Liver (tissue), 3 donors: Measurements from ENCODE around the gene PEAK1.

Experiments
- ATF3 ChIP-seq: IDR thresholded peaks from 2 replicates; pipeline ENCODE4 v1.6.1; 2016; ENCODE audit warnings: antibody characterized with exemption
- CTCF ChIP-seq: fragments of 150-350 bp; IDR thresholded peaks from 2 replicates; pipeline ENCODE4 v1.5.1; 2017; ENCODE audit warnings: improper control_type of control experiment, low read depth, low read length; ENCODE audit not compliant: missing input control
- EGR1 ChIP-seq, 2 donors: IDR thresholded peaks; 2 replicates each; pipeline ENCODE4 v1.6.1; 2016 to 2018; ENCODE audit warnings: antibody characterized with exemption in 2 of 2, low read depth in 2 of 2
- FOXA1 ChIP-seq: IDR thresholded peaks from 2 replicates; pipeline ENCODE4 v1.6.1; 2016; ENCODE audit warnings: antibody characterized with exemption
- GABPA ChIP-seq, 2 donors: IDR thresholded peaks in 1 of 2; conservative IDR thresholded peaks in 1 of 2; 2 replicates each; pipeline ENCODE4 v1.6.1; 2016; ENCODE audit warnings: antibody characterized with exemption in 2 of 2, mild to moderate bottlenecking in 1 of 2, moderate library complexity in 1 of 2
- HNF4G ChIP-seq: IDR thresholded peaks from 2 replicates; pipeline ENCODE4 v1.6.1; 2016; ENCODE audit warnings: antibody characterized with exemption
- JUND ChIP-seq, 2 donors: IDR thresholded peaks; 2 replicates each; pipeline ENCODE4 v1.6.1; 2016; ENCODE audit warnings: antibody characterized with exemption in 2 of 2
- NR2F2 ChIP-seq: IDR thresholded peaks from 2 replicates; pipeline ENCODE4 v1.6.1; 2016; ENCODE audit warnings: antibody characterized with exemption
- RAD21 ChIP-seq, 2 donors: IDR thresholded peaks; 2 replicates each; pipeline ENCODE4 v1.6.1; 2016; ENCODE audit warnings: antibody characterized with exemption in 2 of 2, mild to moderate bottlenecking in 2 of 2
- SP1 ChIP-seq: IDR thresholded peaks from 2 replicates; pipeline ENCODE4 v1.6.1; 2018; ENCODE audit warnings: antibody characterized with exemption, mild to moderate bottlenecking
- TAF1 ChIP-seq: conservative IDR thresholded peaks from 2 replicates; pipeline ENCODE4 v1.6.1; 2016; ENCODE audit warnings: antibody characterized with exemption, mild to moderate bottlenecking
- YY1 ChIP-seq: IDR thresholded peaks from 2 replicates; pipeline ENCODE4 v1.6.1; 2016; ENCODE audit warnings: antibody characterized with exemption, mild to moderate bottlenecking
- TF ChIP-seq, protein P1 (sequence below): IDR thresholded peaks from 2 replicates; pipeline ENCODE4 v1.6.1; 2016; ENCODE audit warnings: antibody characterized with exemption
- TF ChIP-seq, protein P2 (sequence below): IDR thresholded peaks from 2 replicates; pipeline ENCODE4 v1.6.1; 2016; ENCODE audit warnings: antibody characterized with exemption, mild to moderate bottlenecking
- donor health status: healthy.
- donor health status: healthy.

GRCh38 chr15:77221708-77222107 lies 198.2 kb downstream of the PEAK1 start:
- TF ChIP-seq CTCF (no peak), SP1 (no peak), EGR1 (IDR thresholded peaks at IDR 0.05; ENCODE audit: low read depth in 2 of 2) (no peak), RAD21 (IDR thresholded peaks at IDR 0.05) (no peak), JUND (IDR thresholded peaks at IDR 0.05) (no peak), FOXA1 (no peak), GABPA (IDR thresholded peaks at IDR 0.05 in 1 of 2, conservative IDR thresholded peaks at IDR 0.05 in 1 of 2) (no peak), TAF1 (no peak), HNF4G (no peak), YY1 (no peak), NR2F2 (no peak), ATF3 (no peak)
- TF ChIP-seq, protein P1, sequence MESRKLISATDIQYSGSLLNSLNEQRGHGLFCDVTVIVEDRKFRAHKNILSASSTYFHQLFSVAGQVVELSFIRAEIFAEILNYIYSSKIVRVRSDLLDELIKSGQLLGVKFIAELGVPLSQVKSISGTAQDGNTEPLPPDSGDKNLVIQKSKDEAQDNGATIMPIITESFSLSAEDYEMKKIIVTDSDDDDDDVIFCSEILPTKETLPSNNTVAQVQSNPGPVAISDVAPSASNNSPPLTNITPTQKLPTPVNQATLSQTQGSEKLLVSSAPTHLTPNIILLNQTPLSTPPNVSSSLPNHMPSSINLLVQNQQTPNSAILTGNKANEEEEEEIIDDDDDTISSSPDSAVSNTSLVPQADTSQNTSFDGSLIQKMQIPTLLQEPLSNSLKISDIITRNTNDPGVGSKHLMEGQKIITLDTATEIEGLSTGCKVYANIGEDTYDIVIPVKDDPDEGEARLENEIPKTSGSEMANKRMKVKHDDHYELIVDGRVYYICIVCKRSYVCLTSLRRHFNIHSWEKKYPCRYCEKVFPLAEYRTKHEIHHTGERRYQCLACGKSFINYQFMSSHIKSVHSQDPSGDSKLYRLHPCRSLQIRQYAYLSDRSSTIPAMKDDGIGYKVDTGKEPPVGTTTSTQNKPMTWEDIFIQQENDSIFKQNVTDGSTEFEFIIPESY = no peak
- TF ChIP-seq, protein P2, sequence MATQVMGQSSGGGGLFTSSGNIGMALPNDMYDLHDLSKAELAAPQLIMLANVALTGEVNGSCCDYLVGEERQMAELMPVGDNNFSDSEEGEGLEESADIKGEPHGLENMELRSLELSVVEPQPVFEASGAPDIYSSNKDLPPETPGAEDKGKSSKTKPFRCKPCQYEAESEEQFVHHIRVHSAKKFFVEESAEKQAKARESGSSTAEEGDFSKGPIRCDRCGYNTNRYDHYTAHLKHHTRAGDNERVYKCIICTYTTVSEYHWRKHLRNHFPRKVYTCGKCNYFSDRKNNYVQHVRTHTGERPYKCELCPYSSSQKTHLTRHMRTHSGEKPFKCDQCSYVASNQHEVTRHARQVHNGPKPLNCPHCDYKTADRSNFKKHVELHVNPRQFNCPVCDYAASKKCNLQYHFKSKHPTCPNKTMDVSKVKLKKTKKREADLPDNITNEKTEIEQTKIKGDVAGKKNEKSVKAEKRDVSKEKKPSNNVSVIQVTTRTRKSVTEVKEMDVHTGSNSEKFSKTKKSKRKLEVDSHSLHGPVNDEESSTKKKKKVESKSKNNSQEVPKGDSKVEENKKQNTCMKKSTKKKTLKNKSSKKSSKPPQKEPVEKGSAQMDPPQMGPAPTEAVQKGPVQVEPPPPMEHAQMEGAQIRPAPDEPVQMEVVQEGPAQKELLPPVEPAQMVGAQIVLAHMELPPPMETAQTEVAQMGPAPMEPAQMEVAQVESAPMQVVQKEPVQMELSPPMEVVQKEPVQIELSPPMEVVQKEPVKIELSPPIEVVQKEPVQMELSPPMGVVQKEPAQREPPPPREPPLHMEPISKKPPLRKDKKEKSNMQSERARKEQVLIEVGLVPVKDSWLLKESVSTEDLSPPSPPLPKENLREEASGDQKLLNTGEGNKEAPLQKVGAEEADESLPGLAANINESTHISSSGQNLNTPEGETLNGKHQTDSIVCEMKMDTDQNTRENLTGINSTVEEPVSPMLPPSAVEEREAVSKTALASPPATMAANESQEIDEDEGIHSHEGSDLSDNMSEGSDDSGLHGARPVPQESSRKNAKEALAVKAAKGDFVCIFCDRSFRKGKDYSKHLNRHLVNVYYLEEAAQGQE = no peak
